Measurements from ENCODE around the gene CLTCL1.

- no peak for TF ChIP-seq CTCF (IDR thresholded peaks at IDR 0.05)
- no peak for TF ChIP-seq POLR2A (IDR thresholded peaks at IDR 0.05)
These were observed 87.7 kb downstream of the CLTCL1 start for GRCh38 chr22:19203834-19204233.

Measured in right lobe of liver (tissue), 4 donors.